LNCAP (cell line): ENCODE results near the gene PALLD.

ENCODE experiments used
- CTCF ChIP-seq: fragments of 450-650 bp; IDR thresholded peaks from 2 replicates; pipeline ENCODE4 v1.5.1; 2017; ENCODE audit warnings: mild to moderate bottlenecking

Gene PALLD

GRCh38 chr4:168540503-168541265 lies 43.8 kb downstream of the PALLD start:
- TF ChIP-seq CTCF: no peak

GRCh38 chr4:168541266-168541953 lies 44.6 kb downstream of the PALLD start:
- TF ChIP-seq CTCF: no peak

- TF ChIP-seq CTCF: no peak
Observed at GRCh38 chr4:168549143-168549542, 52.3 kb downstream of the PALLD start.

GRCh38 chr4:168550064-168550766 lies 53.4 kb downstream of the PALLD start:
- TF ChIP-seq CTCF: no peak

GRCh38 chr4:168551211-168551610 lies 54.4 kb downstream of the PALLD start:
- TF ChIP-seq CTCF: no peak

- TF ChIP-seq CTCF: no peak
Observed at GRCh38 chr4:168551945-168552695, 55.3 kb downstream of the PALLD start.

GRCh38 chr4:168553714-168554370 lies 57.0 kb downstream of the PALLD start:
- TF ChIP-seq CTCF: no peak
